K562 (cell line): ENCODE measurements around the gene ACBD4.
A peak's percentile ranks its signal among the peaks of the same experiment; 100 is the strongest.

Experiments
- KDM1A ChIP-seq, 2 experiments: fragments of 450-650 bp; IDR thresholded peaks; 2 replicates each; pipeline ENCODE4 v1.6.1; 2016; ENCODE audit warnings: mild to moderate bottlenecking in 2 of 2
- MYNN ChIP-seq, 2 experiments: sonication (generic); formaldehyde crosslinking in 1 of 2; IDR thresholded peaks; 2 replicates each; pipeline versions ENCODE4 v1.5.0 to v1.6.1; 2016 to 2020; ENCODE audit warnings: antibody characterized with exemption in 1 of 2, missing genetic modification reagents in 1 of 2
- NBN ChIP-seq: fragments of 450-650 bp; IDR thresholded peaks from 2 replicates; pipeline ENCODE4 v1.6.1; 2016; ENCODE audit warnings: low read depth, mild to moderate bottlenecking
- TCF7 ChIP-seq: sonication (generic); IDR thresholded peaks from 2 replicates; pipeline ENCODE4 v1.6.1; 2016; ENCODE audit warnings: antibody characterized with exemption, borderline replicate concordance

- TF ChIP-seq NBN (no peak), KDM1A (IDR thresholded peaks at IDR 0.05) (no peak), MYNN (IDR thresholded peaks at IDR 0.05) (0 out of 2 replicates have a peak, but pooled peaks have one; percentile 61), MYNN (CRISPR knock-in tag; IDR thresholded peaks at IDR 0.05) (no peak), TCF7 (no peak)
These were observed 36.4 kb upstream of the ACBD4 start for GRCh38 chr17:45098869-45099616.
